ENCODE measurements around the gene RDX. TPM values are rescaled to one million over a fixed set of nuclear protein-coding genes. Genes with fewer than 3 reads are reported as not detected.

Gene RDX
- total and polyA plus RNA-seq, 2 donors (not counting 1 experiment from before 2014, with no cell fraction given), result 4.4 to 34.8 TPM

DNA sequence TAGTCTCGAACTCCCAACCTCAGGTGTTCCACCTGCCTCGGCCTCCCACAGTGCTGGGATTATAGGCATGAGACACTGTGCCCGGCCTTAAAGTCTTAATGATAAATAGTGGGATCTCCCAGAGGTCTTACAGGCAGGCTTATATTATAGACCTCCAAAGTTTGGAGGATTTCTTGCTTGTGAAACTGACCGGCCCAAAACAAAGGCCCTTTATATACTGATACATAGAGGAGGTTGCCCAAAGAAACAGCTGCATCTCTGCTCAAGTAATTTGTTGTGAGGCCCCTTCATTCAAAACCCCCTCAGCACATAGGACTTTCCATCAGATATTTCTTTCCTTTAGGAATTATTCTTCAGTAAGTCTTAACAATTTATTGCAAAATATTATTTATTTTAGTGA is 27.4 kb upstream of the RDX start:
- no peak for TF ChIP-seq CTCF (IDR thresholded peaks at IDR 0.05)
- no peak for TF ChIP-seq EZH2 (IDR thresholded peaks at IDR 0.05; ENCODE audit: borderline replicate concordance, insufficient read depth, low read depth, low read length, poor library complexity, severe bottlenecking)

DNA sequence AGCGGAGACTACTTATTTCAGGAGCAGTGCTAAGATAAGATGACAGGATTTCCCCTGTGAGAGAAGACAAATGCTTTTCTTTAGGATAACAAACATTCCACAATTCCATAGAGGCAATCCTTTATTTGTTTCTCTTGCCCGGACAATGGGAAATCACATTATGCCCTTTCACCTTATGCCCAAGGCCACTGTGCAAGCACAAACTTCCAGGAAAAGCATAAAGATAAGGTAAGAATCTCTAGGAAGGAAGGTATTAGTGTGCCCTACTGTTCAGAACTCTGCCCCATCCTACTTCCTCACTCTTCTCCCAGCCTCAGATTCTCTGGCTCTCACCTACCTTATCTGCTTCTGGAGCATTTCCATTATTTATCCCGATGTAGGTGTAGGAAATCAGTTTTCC is 23.1 kb upstream of the RDX start:
- ChIA-PET POLR2A (no interaction called here), CTCF (no interaction called here)
- no peak overlapping the region for H3K4me3 ChIP-seq (ENCODE audit: control extremely low read depth in 1 of 5, extremely low read depth in 1 of 5, insufficient read depth in 1 of 5, low read depth in 2 of 5, low read length in 4 of 5)
- intact Hi-C loops (cut with micrococcal nuclease), result no loop called here
- Mint-ChIP-seq H3K4me1 (no peaks in the 10 kb centered on the region), H3K4me3 (no peak overlapping the region), H3K27ac (no peak overlapping the region), H3K9me3 (ENCODE audit: insufficient read depth) (no peaks in the 10 kb centered on the region), H3K27me3 (peaks cover 8% of the 10 kb centered on the region)
- no peaks in the 10 kb centered on the region for H3K9me3 ChIP-seq (ENCODE audit: control extremely low read depth in 1 of 3, control insufficient read depth in 2 of 3, insufficient read depth in 1 of 3, low read length in 2 of 3)
- no peaks in the 10 kb centered on the region for H3K36me3 ChIP-seq (replicated peaks in 1 of 2; ENCODE audit: control extremely low read depth in 1 of 2, control insufficient read depth in 1 of 2, extremely low read depth in 1 of 2, insufficient read depth in 2 of 2, low read length in 1 of 2)
- no peak overlapping the region for H2AFZ ChIP-seq (ENCODE audit: insufficient read depth, low read depth, low read length, poor library complexity, severe bottlenecking)
- H3K79me2 ChIP-seq (ENCODE audit: control insufficient read depth, insufficient read depth, low read length), result no peaks in the 10 kb centered on the region
- H3K27ac ChIP-seq (ENCODE audit: low read length in 2 of 2), result no peak overlapping the region
- no peaks in the 10 kb centered on the region for H4K20me1 ChIP-seq (ENCODE audit: control insufficient read depth, insufficient read depth, low read length, poor library complexity, severe bottlenecking)
- no peaks in the 10 kb centered on the region for H3K4me1 ChIP-seq (ENCODE audit: control insufficient read depth in 2 of 2, insufficient read depth in 2 of 2, low read length in 2 of 2)
- H3K27me3 ChIP-seq (replicated peaks in 1 of 4; ENCODE audit: control extremely low read depth in 1 of 4, control insufficient read depth in 3 of 4, insufficient read depth in 4 of 4, low read length in 3 of 4), result no peaks in the 10 kb centered on the region
- no peak overlapping the region for H3K4me2 ChIP-seq (replicated peaks; ENCODE audit: low read depth, low read length, poor library complexity, severe bottlenecking)
- no peak overlapping the region for H3K9ac ChIP-seq (ENCODE audit: low read length)
- DNase-seq, result no peak
- no CpG with 5 or more reads among the region's 3 CpGs for WGBS (ENCODE audit: insufficient coverage)
- no peak for TF ChIP-seq CTCF (IDR thresholded peaks at IDR 0.05)
- no peak for TF ChIP-seq EZH2 (IDR thresholded peaks at IDR 0.05; ENCODE audit: borderline replicate concordance, insufficient read depth, low read depth, low read length, poor library complexity, severe bottlenecking)
- no peak for ATAC-seq (ENCODE audit: low read depth)

More for the DNA sequence above, 27.4 kb upstream of the RDX start:
- H3K9me3 Mint-ChIP-seq (ENCODE audit: insufficient read depth), result peaks cover 2% of the 10 kb centered on the region
- H3K4me3 Mint-ChIP-seq, result no peak overlapping the region
- no peak overlapping the region for H3K27ac Mint-ChIP-seq
- Histone ChIP-seq H3K4me3 (ENCODE audit: control extremely low read depth in 1 of 5, extremely low read depth in 1 of 5, insufficient read depth in 1 of 5, low read depth in 2 of 5, low read length in 4 of 5) (no peak overlapping the region), H2AFZ (ENCODE audit: insufficient read depth, low read depth, low read length, poor library complexity, severe bottlenecking) (no peak overlapping the region), H3K79me2 (ENCODE audit: control insufficient read depth, insufficient read depth, low read length) (no peaks in the 10 kb centered on the region), H4K20me1 (ENCODE audit: control insufficient read depth, insufficient read depth, low read length, poor library complexity, severe bottlenecking) (no peaks in the 10 kb centered on the region), H3K27me3 (replicated peaks in 1 of 4; ENCODE audit: control extremely low read depth in 1 of 4, control insufficient read depth in 3 of 4, insufficient read depth in 4 of 4, low read length in 3 of 4) (no peaks in the 10 kb centered on the region), H3K4me1 (ENCODE audit: control insufficient read depth in 2 of 2, insufficient read depth in 2 of 2, low read length in 2 of 2) (peaks cover 5 to 9% of the 10 kb centered on the region in 2 donors), H3K4me2 (replicated peaks; ENCODE audit: low read depth, low read length, poor library complexity, severe bottlenecking) (no peak overlapping the region), H3K9me3 (ENCODE audit: control extremely low read depth in 1 of 3, control insufficient read depth in 2 of 3, insufficient read depth in 1 of 3, low read length in 2 of 3) (peaks cover 0 to 11% (median 0%) of the 10 kb centered on the region in 3 donors), H3K36me3 (replicated peaks in 1 of 2; ENCODE audit: control extremely low read depth in 1 of 2, control insufficient read depth in 1 of 2, extremely low read depth in 1 of 2, insufficient read depth in 2 of 2, low read length in 1 of 2) (no peaks in the 10 kb centered on the region), H3K27ac (ENCODE audit: low read length in 2 of 2) (no peak overlapping the region), H3K9ac (ENCODE audit: low read length) (no peak overlapping the region)
- intact Hi-C loops (cut with micrococcal nuclease), result no loop called here
- ChIA-PET POLR2A (no interaction called here), CTCF (no interaction called here)
- no CpG with 5 or more reads among the region's 4 CpGs for WGBS (ENCODE audit: insufficient coverage)
- DNase-seq, result no peak
- H3K27me3 Mint-ChIP-seq, result peaks cover 3% of the 10 kb centered on the region
- H3K4me1 Mint-ChIP-seq, result peaks cover 15% of the 10 kb centered on the region
- ATAC-seq (ENCODE audit: low read depth), result no peak
